Endothelial cell of umbilical vein (primary cell): ENCODE results near the gene KANK3. TPM values are rescaled to one million over a fixed set of nuclear protein-coding genes. Genes with fewer than 3 reads are reported as not detected.

ENCODE experiments used
- BruUV-seq: library from RNA; stranded (reverse); fragments of 400-500 nt; replicated peaks from 2 replicates; lab custom pipeline; 2021; lab: Mats Ljungman, UMichigan
- CTCF ChIA-PET: fragments of 300-600, 350-600 bp; sonication (Branson Sonifier 250); formaldehyde crosslinking; loops from one replicate; lab custom pipeline; 2021; ENCODE audit warnings: antibody characterized with exemption, inconsistent platforms; lab: Charles Lee
- POLR2A ChIA-PET: fragments of 300-600, 350-600 bp; sonication (Branson Sonifier 250); formaldehyde crosslinking; loops from one replicate; lab custom pipeline; 2021; ENCODE audit warnings: antibody characterized with exemption, inconsistent platforms; lab: Charles Lee
- DNase-seq: peaks from one replicate; pipeline ENCODE4 v3.0.0-alpha.2; 2011; ENCODE audit warnings: low read depth, low spot score
- FAIRE-seq: peaks from 2 replicates; lab custom pipeline; 2011; peaks lifted over from hg19 to GRCh38; lab: Jason Lieb, UNC
- H2AFZ ChIP-seq: 2 replicates; pipeline ENCODE4 v1.6.0; 2012; ENCODE audit warnings: low read depth, low read length, control low read depth, inconsistent platforms
- H3K27ac ChIP-seq: 2 replicates; pipeline ENCODE4 v1.5.1; 2011; ENCODE audit warnings: low read depth, mild to moderate bottlenecking, control low read depth, low read length, moderate library complexity; ENCODE audit not compliant: insufficient read depth
- H3K27me3 ChIP-seq, 2 experiments: 2 replicates each; pipeline versions ENCODE4 v1.6.0 to v1.6.1; 2011; ENCODE audit warnings: low read length in 2 of 2, mixed read lengths in 1 of 2; ENCODE audit not compliant: control insufficient read depth in 2 of 2, insufficient read depth in 2 of 2
- H3K36me3 ChIP-seq, 2 experiments: 2 replicates in 1 of 2; 3 replicates in 1 of 2; pipeline ENCODE4 v1.5.1; 2011; ENCODE audit warnings: low read length in 2 of 2, mild to moderate bottlenecking in 1 of 2, moderate library complexity in 1 of 2; ENCODE audit not compliant: control insufficient read depth in 2 of 2, insufficient read depth in 2 of 2; ENCODE audit errors: extremely low read depth in 1 of 2
- H3K4me1 ChIP-seq: 3 replicates; pipeline ENCODE4 v1.5.1; 2011; ENCODE audit warnings: mild to moderate bottlenecking, low read length; ENCODE audit not compliant: control insufficient read depth, insufficient read depth; ENCODE audit errors: extremely low read depth
- H3K4me2 ChIP-seq: 2 replicates; pipeline ENCODE4 v1.6.1; 2011; ENCODE audit warnings: low read length, control low read depth, mixed read lengths; ENCODE audit not compliant: insufficient read depth
- H3K4me3 ChIP-seq, 3 experiments: fragments of 200-600 bp in 1 of 3; sonication (generic), shearing (Covaris generic) in 1 of 3; replicated peaks in 1 of 3; 2 replicates each; pipeline ENCODE4 v1.5.1; 2011 to 2016; ENCODE audit warnings: control low read depth in 3 of 3, low read length in 3 of 3, mild to moderate bottlenecking in 2 of 3, inconsistent platforms in 1 of 3, low read depth in 1 of 3, moderate library complexity in 1 of 3; ENCODE audit not compliant: insufficient read depth in 1 of 3
- H3K79me2 ChIP-seq: 2 replicates; pipeline ENCODE4 v1.6.0; 2012; ENCODE audit warnings: low read length, inconsistent platforms; ENCODE audit not compliant: control insufficient read depth, insufficient read depth
- H3K9ac ChIP-seq: replicated peaks from 2 replicates; pipeline ENCODE3; 2011; ENCODE audit warnings: low read length, control low read depth; ENCODE audit not compliant: insufficient read depth; ENCODE audit errors: extremely low read depth
- H3K9me1 ChIP-seq: replicated peaks from 3 replicates; pipeline ENCODE4 v1.6.0; 2011; ENCODE audit warnings: mild to moderate bottlenecking, low read length; ENCODE audit not compliant: control insufficient read depth, insufficient read depth; ENCODE audit errors: extremely low read depth
- H3K9me3 ChIP-seq: replicated peaks from 2 replicates; pipeline ENCODE4 v1.5.1; 2012; ENCODE audit warnings: low read length, inconsistent platforms; ENCODE audit not compliant: control insufficient read depth, insufficient read depth
- H4K20me1 ChIP-seq: replicated peaks from 2 replicates; pipeline ENCODE3; 2011; ENCODE audit warnings: mild to moderate bottlenecking, low read length; ENCODE audit not compliant: control insufficient read depth, insufficient read depth; ENCODE audit errors: extremely low read depth
- EZH2 ChIP-seq: IDR thresholded peaks from 2 replicates; pipeline ENCODE4 v1.6.1; 2012; ENCODE audit warnings: borderline replicate concordance, low read depth, mild to moderate bottlenecking, moderate library complexity, low read length, inconsistent platforms; ENCODE audit not compliant: severe bottlenecking
- FOS ChIP-seq: IDR thresholded peaks from 2 replicates; pipeline ENCODE4 v1.6.1; 2011; ENCODE audit warnings: mild to moderate bottlenecking, low read length, moderate library complexity, borderline replicate concordance; ENCODE audit not compliant: insufficient read depth
- GATA2 ChIP-seq: IDR thresholded peaks from 2 replicates; pipeline ENCODE4 v1.7.0; 2011; ENCODE audit warnings: low read depth, mild to moderate bottlenecking, moderate library complexity, mixed read lengths, low read length; ENCODE audit not compliant: insufficient read length, insufficient read depth
- JUN ChIP-seq: IDR thresholded peaks from 2 replicates; pipeline ENCODE4 v1.6.1; 2011; ENCODE audit warnings: borderline replicate concordance, low read depth; ENCODE audit not compliant: insufficient read length, insufficient read depth
- MYC ChIP-seq: IDR thresholded peaks from one replicate; pipeline ENCODE4 v1.6.1; 2011; ENCODE audit warnings: mild to moderate bottlenecking, low read depth, low read length
- POLR2A ChIP-seq: IDR thresholded peaks from 2 replicates; pipeline ENCODE4 v1.6.1; 2012; ENCODE audit warnings: low read depth, mild to moderate bottlenecking, control low read depth, low read length
- POLR2AphosphoS5 ChIP-seq: IDR thresholded peaks from 2 replicates; pipeline ENCODE4 v1.6.1; 2012; ENCODE audit warnings: low read depth, mild to moderate bottlenecking, control low read depth, low read length, moderate library complexity; ENCODE audit not compliant: insufficient read depth
- dilution Hi-C: fragments of 300-500 bp; cut with MboI; formaldehyde crosslinking; loops from one replicate; pipeline ENCODE4 v1.15.0; 2019; ENCODE audit warnings: low sequenced_read_pairs; ENCODE audit not compliant: extremely low pct_ligation_motif_present
- intact Hi-C: fragments of 100-400 bp; cut with micrococcal nuclease; formaldehyde crosslinking; loops from one replicate; pipeline ENCODE4 v1.10.0; 2022
- polyA plus RNA-seq, 4 experiments: library from polyadenylated mRNA; depleted of rRNA in 3 of 4; stranded (reverse) in 3 of 4; unstranded in 1 of 4; fragments of >200 nt; gene quantifications; 2 replicates each; pipeline versions ENCODE4 v1.2.1 to v1.2.3, GENCODE V29; 2011 to 2012; ENCODE audit warnings: missing spikeins in 1 of 4
- total RNA-seq: library from RNA; stranded (reverse); gene quantifications from 2 replicates; pipeline ENCODE4 v1.2.3, GENCODE V29; 2021
- TF ChIP-seq, protein P1 (sequence below): IDR thresholded peaks from 2 replicates; pipeline ENCODE4 v1.6.1; 2011; ENCODE audit not compliant: insufficient read depth, insufficient read length
- TF ChIP-seq, protein P2 (sequence below), 2 donors: IDR thresholded peaks; 1 replicate in 1 of 2; 2 replicates in 1 of 2; pipeline ENCODE4 v1.5.1; 2011; ENCODE audit warnings: low read length in 2 of 2, mild to moderate bottlenecking in 2 of 2, moderate library complexity in 2 of 2, control low read depth in 1 of 2, inconsistent platforms in 1 of 2, low read depth in 1 of 2; ENCODE audit not compliant: insufficient read depth in 1 of 2; ENCODE audit errors: extremely low read depth in 1 of 2

Gene KANK3
- total and polyA plus RNA-seq, 2 donors (not counting 3 experiments of a cell fraction or from before 2014, with no cell fraction given): 22.1 to 30.0 TPM

DNA sequence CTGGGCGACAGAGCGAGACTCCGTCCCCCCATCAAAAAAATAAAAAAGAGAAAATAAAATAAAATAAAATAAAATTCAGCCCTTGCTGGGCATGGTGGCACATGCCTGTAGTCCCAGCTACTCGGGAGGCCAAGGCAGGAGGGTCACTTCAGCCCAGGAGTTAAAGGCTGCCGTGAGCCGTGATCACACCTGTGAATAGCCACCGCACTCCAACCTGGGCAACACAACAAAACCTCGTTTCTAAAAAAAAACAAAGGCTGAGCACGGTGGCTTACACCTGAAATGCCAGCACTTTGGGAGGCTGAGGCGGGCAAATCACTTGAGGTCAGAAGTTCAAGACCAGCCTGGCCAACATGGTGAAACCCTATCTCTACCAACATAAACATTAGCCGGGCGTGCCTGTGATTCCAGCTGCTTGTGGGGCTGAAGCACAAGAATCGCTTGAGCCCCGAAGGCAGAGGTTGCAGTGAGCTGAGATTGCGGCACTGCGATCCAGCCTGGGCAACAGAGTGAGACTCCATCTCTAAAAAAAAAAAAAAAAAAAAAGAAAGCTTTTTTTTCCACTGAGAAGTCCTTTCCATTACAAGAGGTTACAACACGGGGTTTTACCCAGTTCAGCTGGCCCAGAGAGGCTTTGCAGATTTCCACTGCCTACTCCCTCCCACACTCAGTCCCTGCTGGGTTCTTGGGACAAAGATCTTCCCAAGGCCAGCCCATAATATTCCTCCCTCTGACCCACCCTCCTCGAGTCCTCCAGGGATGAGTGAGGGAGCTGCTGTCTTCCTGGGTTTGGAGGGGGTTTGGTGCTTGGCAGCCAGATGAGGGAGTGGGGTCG, 27.3 kb upstream of the KANK3 start:
- no peak overlapping the region for H3K4me3 ChIP-seq
- no peaks in the 10 kb centered on the region for H3K9me1 ChIP-seq
- no peaks in the 10 kb centered on the region for H4K20me1 ChIP-seq
- CTCF ChIA-PET: interaction anchor here (1.0 kb wide), 1 partner anchor 17 kb away, joined by 3 read pairs; no protein-coding TSS in a partner anchor
- BruUV-seq: no TSS peak
- no peak overlapping the region for H3K4me2 ChIP-seq
- H3K9me3 ChIP-seq: no peaks in the 10 kb centered on the region
- POLR2A ChIA-PET: no interaction called here
- H3K27me3 ChIP-seq: no peaks in the 10 kb centered on the region
- DNase-seq (no peak), FAIRE-seq (no peak)
- H3K9ac ChIP-seq: no peak overlapping the region
- intact Hi-C loops (no loop called here), dilution Hi-C loops (no loop called here)
- H2AFZ ChIP-seq: no peak overlapping the region
- H3K36me3 ChIP-seq: peaks cover 0 to 13% of the 10 kb centered on the region in 2 experiments
- TF ChIP-seq, protein P1, sequence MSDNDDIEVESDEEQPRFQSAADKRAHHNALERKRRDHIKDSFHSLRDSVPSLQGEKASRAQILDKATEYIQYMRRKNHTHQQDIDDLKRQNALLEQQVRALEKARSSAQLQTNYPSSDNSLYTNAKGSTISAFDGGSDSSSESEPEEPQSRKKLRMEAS: no peak
- TF ChIP-seq GATA2 (no peak), JUN (no peak), EZH2 (no peak), POLR2AphosphoS5 (no peak), FOS (no peak), MYC (no peak), POLR2A (no peak)
- TF ChIP-seq, protein P2, sequence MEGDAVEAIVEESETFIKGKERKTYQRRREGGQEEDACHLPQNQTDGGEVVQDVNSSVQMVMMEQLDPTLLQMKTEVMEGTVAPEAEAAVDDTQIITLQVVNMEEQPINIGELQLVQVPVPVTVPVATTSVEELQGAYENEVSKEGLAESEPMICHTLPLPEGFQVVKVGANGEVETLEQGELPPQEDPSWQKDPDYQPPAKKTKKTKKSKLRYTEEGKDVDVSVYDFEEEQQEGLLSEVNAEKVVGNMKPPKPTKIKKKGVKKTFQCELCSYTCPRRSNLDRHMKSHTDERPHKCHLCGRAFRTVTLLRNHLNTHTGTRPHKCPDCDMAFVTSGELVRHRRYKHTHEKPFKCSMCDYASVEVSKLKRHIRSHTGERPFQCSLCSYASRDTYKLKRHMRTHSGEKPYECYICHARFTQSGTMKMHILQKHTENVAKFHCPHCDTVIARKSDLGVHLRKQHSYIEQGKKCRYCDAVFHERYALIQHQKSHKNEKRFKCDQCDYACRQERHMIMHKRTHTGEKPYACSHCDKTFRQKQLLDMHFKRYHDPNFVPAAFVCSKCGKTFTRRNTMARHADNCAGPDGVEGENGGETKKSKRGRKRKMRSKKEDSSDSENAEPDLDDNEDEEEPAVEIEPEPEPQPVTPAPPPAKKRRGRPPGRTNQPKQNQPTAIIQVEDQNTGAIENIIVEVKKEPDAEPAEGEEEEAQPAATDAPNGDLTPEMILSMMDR (IDR thresholded peaks at IDR 0.05; ENCODE audit: extremely low read depth in 1 of 2, insufficient read depth in 1 of 2, low read depth in 1 of 2, low read length in 2 of 2): no peak
- H3K27ac ChIP-seq: no peak overlapping the region
- H3K4me1 ChIP-seq: peaks cover 12% of the 10 kb centered on the region
- no peaks in the 10 kb centered on the region for H3K79me2 ChIP-seq
